Ureter (tissue), 1 donor: ENCODE data around the gene ELAC2. TPM values are rescaled to one million over a fixed set of nuclear protein-coding genes. Genes with fewer than 3 reads are reported as not detected.

ENCODE experiments used
- DNase-seq: peaks from one replicate; pipeline ENCODE4 v3.0.0-alpha.2; 2020; ENCODE audit warnings: low spot score
- total RNA-seq: library from RNA; stranded (reverse); gene quantifications from one replicate; pipeline ENCODE4 v1.2.4, GENCODE V29; 2023
- donor health status: DM: yes; HTN: yes; CAD: no.

Gene ELAC2
- total RNA-seq, 1 donor from 2014 or later: 87.3 TPM

GRCh38 chr17:13024016-13024415, 6.2 kb upstream of the ELAC2 start:
- DNase-seq: no peak

GRCh38 chr17:13016881-13017654, 759 bp downstream of the ELAC2 start:
- DNase-seq: no peak

GRCh38 chr17:13014801-13015200, 3.0 kb downstream of the ELAC2 start:
- DNase-seq: no peak

- no peak for DNase-seq
Measured at GRCh38 chr17:13010959-13011358, 6.9 kb downstream of the ELAC2 start.

GRCh38 chr17:13008461-13008860, 9.4 kb downstream of the ELAC2 start:
- no peak for DNase-seq

- no peak for DNase-seq
Measured at GRCh38 chr17:13005530-13005929, 12.3 kb downstream of the ELAC2 start.

- DNase-seq: no peak
Measured at GRCh38 chr17:13004336-13004735, 13.5 kb downstream of the ELAC2 start.

- DNase-seq: no peak
Measured at GRCh38 chr17:13003927-13004326, 13.9 kb downstream of the ELAC2 start.

GRCh38 chr17:13003454-13003851, 14.4 kb downstream of the ELAC2 start:
- no peak for DNase-seq

- peak; percentile 74 for DNase-seq
Measured at GRCh38 chr17:13002761-13003453, 14.9 kb downstream of the ELAC2 start.

GRCh38 chr17:13001991-13002615, 15.7 kb downstream of the ELAC2 start:
- no peak for DNase-seq

GRCh38 chr17:13000561-13000960, 17.3 kb downstream of the ELAC2 start:
- DNase-seq: no peak

GRCh38 chr17:12998874-12999273, 19.0 kb downstream of the ELAC2 start:
- no peak for DNase-seq

GRCh38 chr17:12998461-12998860, 19.4 kb downstream of the ELAC2 start:
- no peak for DNase-seq

GRCh38 chr17:12996941-12997340, 20.9 kb downstream of the ELAC2 start:
- DNase-seq: no peak

- no peak for DNase-seq
Measured at GRCh38 chr17:12996357-12996756, 21.5 kb downstream of the ELAC2 start.

- DNase-seq: no peak
Measured at GRCh38 chr17:12995896-12996295, 21.9 kb downstream of the ELAC2 start.

- no peak for DNase-seq
Measured at GRCh38 chr17:12995106-12995895, 22.5 kb downstream of the ELAC2 start.

GRCh38 chr17:12994341-12995074, 23.3 kb downstream of the ELAC2 start:
- no peak for DNase-seq

GRCh38 chr17:12993631-12994030, 24.2 kb downstream of the ELAC2 start:
- no peak for DNase-seq

GRCh38 chr17:12992676-12993075, 25.2 kb downstream of the ELAC2 start:
- DNase-seq: no peak
